ENCODE results near the gene AZIN2. TPM values are rescaled to one million over a fixed set of nuclear protein-coding genes. Genes with fewer than 3 reads are reported as not detected.
"Not testable (repeated sequence)": the region's sequence is repeated elsewhere in the genome, so short reads cannot be mapped to it uniquely, and the experiment has no call there.

Gene AZIN2
- total RNA-seq, 1 donor from 2014 or later: 15.1 TPM

GRCh38 chr1:33061834-33062233 is 19.1 kb upstream of the AZIN2 start:
- H3K27ac Mint-ChIP-seq: no peak overlapping the region
- no peaks in the 10 kb centered on the region for H3K4me1 Mint-ChIP-seq
- no peaks in the 10 kb centered on the region for H3K27me3 Mint-ChIP-seq (ENCODE audit: low read depth)
- peaks cover 48% of the 10 kb centered on the region for H3K9me3 Mint-ChIP-seq
- no peak for DNase-seq (ENCODE audit: low spot score in 2 of 2, unreplicated experiment in 2 of 2)
- no peak for TF ChIP-seq CTCF (IDR thresholded peaks at IDR 0.05; ENCODE audit: unreplicated experiment)
- H3K4me3 Mint-ChIP-seq: no peak overlapping the region
- H3K36me3 Mint-ChIP-seq: no peaks in the 10 kb centered on the region

GRCh38 chr1:33064284-33064683 is 16.7 kb upstream of the AZIN2 start:
- not testable (repeated sequence) for H3K27me3 Mint-ChIP-seq (ENCODE audit: low read depth); H3K4me3 Mint-ChIP-seq; H3K36me3 Mint-ChIP-seq; H3K4me1 Mint-ChIP-seq; DNase-seq (ENCODE audit: low spot score in 2 of 2, unreplicated experiment in 2 of 2); H3K27ac Mint-ChIP-seq
- peaks cover 52% of the 10 kb centered on the region for H3K9me3 Mint-ChIP-seq

GRCh38 chr1:33065301-33065700 is 15.7 kb upstream of the AZIN2 start:
- H3K4me3 Mint-ChIP-seq: no peak overlapping the region
- no peak for TF ChIP-seq CTCF (IDR thresholded peaks at IDR 0.05; ENCODE audit: unreplicated experiment)

GRCh38 chr1:33066477-33066876 is 14.5 kb upstream of the AZIN2 start:
- not testable (repeated sequence) for H3K36me3 Mint-ChIP-seq; DNase-seq (ENCODE audit: low spot score in 2 of 2, unreplicated experiment in 2 of 2); H3K4me1 Mint-ChIP-seq; H3K27ac Mint-ChIP-seq; H3K4me3 Mint-ChIP-seq
- H3K27me3 Mint-ChIP-seq (ENCODE audit: low read depth): peaks cover 15% of the 10 kb centered on the region
- peaks cover 51% of the 10 kb centered on the region for H3K9me3 Mint-ChIP-seq

More at GRCh38 chr1:33065301-33065700, 15.7 kb upstream of the AZIN2 start:
- Mint-ChIP-seq H3K4me1 (no peaks in the 10 kb centered on the region), H3K36me3 (no peaks in the 10 kb centered on the region), H3K27me3 (ENCODE audit: low read depth) (peaks cover 7% of the 10 kb centered on the region), H3K9me3 (peaks cover 52% of the 10 kb centered on the region), H3K27ac (no peak overlapping the region)
- DNase-seq (ENCODE audit: low spot score in 2 of 2, unreplicated experiment in 2 of 2): no peak

- Mint-ChIP-seq H3K9me3 (peaks cover 40% of the 10 kb centered on the region), H3K27me3 (ENCODE audit: low read depth) (peaks cover 15% of the 10 kb centered on the region)
- H3K4me1 Mint-ChIP-seq; H3K27ac Mint-ChIP-seq; H3K4me3 Mint-ChIP-seq; DNase-seq (ENCODE audit: low spot score in 2 of 2, unreplicated experiment in 2 of 2); H3K36me3 Mint-ChIP-seq: not testable (repeated sequence)
Observed at GRCh38 chr1:33068108-33068507, 12.8 kb upstream of the AZIN2 start.

- no peak for DNase-seq (ENCODE audit: low spot score in 2 of 2, unreplicated experiment in 2 of 2)
- TF ChIP-seq CTCF (IDR thresholded peaks at IDR 0.05; ENCODE audit: unreplicated experiment): no peak
- H3K36me3 Mint-ChIP-seq: no peaks in the 10 kb centered on the region
- H3K27ac Mint-ChIP-seq: no peak overlapping the region
- H3K9me3 Mint-ChIP-seq: peaks cover 21% of the 10 kb centered on the region
- peaks cover 15% of the 10 kb centered on the region for H3K27me3 Mint-ChIP-seq (ENCODE audit: low read depth)
- H3K4me1 Mint-ChIP-seq: no peaks in the 10 kb centered on the region
- no peak overlapping the region for H3K4me3 Mint-ChIP-seq
Observed at GRCh38 chr1:33070628-33071027, 10.3 kb upstream of the AZIN2 start.

- H3K36me3 Mint-ChIP-seq: no peaks in the 10 kb centered on the region
- no peak for DNase-seq (ENCODE audit: low spot score in 2 of 2, unreplicated experiment in 2 of 2)
- H3K4me1 Mint-ChIP-seq: no peaks in the 10 kb centered on the region
- H3K27ac Mint-ChIP-seq: no peak overlapping the region
- H3K4me3 Mint-ChIP-seq: no peak overlapping the region
- peaks cover under 1% of the 10 kb centered on the region for H3K9me3 Mint-ChIP-seq
- peaks cover 15% of the 10 kb centered on the region for H3K27me3 Mint-ChIP-seq (ENCODE audit: low read depth)
- TF ChIP-seq CTCF (IDR thresholded peaks at IDR 0.05; ENCODE audit: unreplicated experiment): no peak
Observed at GRCh38 chr1:33072707-33073106, 8.2 kb upstream of the AZIN2 start.
